A673 (cell line): ENCODE results near the gene SSMEM1.

Source experiments
- EZH2 ChIP-seq: fragments of 200-600 bp; sonication (generic); IDR thresholded peaks from 2 replicates; pipeline ENCODE4 v1.6.1; 2017; ENCODE audit warnings: borderline replicate concordance, low read depth, mild to moderate bottlenecking, mixed read lengths, antibody characterized with exemption, low read length; ENCODE audit not compliant: poor library complexity, severe bottlenecking
- TF ChIP-seq, protein P1 (sequence below): fragments of 300-800, 200-600 bp; sonication (generic); conservative IDR thresholded peaks from 2 replicates; pipeline ENCODE4 v1.5.1; 2017; ENCODE audit warnings: low read depth, mild to moderate bottlenecking, antibody characterized with exemption, low read length, moderate library complexity, mixed read lengths

DNA sequence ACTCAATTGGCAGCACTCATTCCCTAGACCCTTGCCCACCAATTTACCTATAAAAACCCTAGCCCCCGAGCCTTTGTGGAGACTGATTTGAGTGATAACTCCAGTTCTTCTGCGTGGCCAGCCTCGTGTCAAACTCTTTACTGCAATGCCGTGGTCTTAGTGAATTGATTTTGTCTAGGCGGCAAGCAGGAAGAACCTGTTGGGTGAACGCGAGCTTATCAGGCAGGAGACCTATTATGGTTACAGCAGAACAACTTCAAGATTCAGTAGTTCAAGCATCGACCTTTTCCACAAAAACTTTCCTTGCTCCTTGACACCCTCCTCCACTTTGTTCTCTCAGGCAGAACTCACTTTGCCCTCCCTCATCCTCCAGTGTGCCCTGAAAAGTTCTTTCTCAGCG lies 12.2 kb downstream of the SSMEM1 start:
- TF ChIP-seq EZH2, result no peak
- TF ChIP-seq, protein P1, sequence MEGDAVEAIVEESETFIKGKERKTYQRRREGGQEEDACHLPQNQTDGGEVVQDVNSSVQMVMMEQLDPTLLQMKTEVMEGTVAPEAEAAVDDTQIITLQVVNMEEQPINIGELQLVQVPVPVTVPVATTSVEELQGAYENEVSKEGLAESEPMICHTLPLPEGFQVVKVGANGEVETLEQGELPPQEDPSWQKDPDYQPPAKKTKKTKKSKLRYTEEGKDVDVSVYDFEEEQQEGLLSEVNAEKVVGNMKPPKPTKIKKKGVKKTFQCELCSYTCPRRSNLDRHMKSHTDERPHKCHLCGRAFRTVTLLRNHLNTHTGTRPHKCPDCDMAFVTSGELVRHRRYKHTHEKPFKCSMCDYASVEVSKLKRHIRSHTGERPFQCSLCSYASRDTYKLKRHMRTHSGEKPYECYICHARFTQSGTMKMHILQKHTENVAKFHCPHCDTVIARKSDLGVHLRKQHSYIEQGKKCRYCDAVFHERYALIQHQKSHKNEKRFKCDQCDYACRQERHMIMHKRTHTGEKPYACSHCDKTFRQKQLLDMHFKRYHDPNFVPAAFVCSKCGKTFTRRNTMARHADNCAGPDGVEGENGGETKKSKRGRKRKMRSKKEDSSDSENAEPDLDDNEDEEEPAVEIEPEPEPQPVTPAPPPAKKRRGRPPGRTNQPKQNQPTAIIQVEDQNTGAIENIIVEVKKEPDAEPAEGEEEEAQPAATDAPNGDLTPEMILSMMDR, result no peak
